K562 (cell line): ENCODE results near the gene GCDH. TPM values are rescaled to one million over a fixed set of nuclear protein-coding genes. Genes with fewer than 3 reads are reported as not detected.

ENCODE experiments used
- BDP1 ChIP-seq: IDR thresholded peaks from 3 replicates; pipeline ENCODE4 v1.6.1; 2011; ENCODE audit not compliant: insufficient read length, insufficient read depth
- BRF2 ChIP-seq: IDR thresholded peaks from 3 replicates; pipeline ENCODE4 v1.6.1; 2011; ENCODE audit warnings: borderline replicate concordance, mild to moderate bottlenecking; ENCODE audit not compliant: insufficient read length, insufficient read depth
- CREBBP ChIP-seq: IDR thresholded peaks from one replicate; pipeline ENCODE4 v1.6.1; 2012; ENCODE audit warnings: low read depth, mild to moderate bottlenecking, control low read depth, inconsistent platforms, low read length
- FOXK1 ChIP-seq: sonication (generic); formaldehyde crosslinking; IDR thresholded peaks from 2 replicates; pipeline ENCODE4 v1.8.0; 2022; ENCODE audit warnings: missing genetic modification reagents, mild to moderate bottlenecking, borderline replicate concordance
- KHSRP ChIP-seq: fragments of 450-650 bp; IDR thresholded peaks from 2 replicates; pipeline ENCODE4 v1.6.1; 2017
- MLLT1 ChIP-seq, 2 experiments: fragments of 450-650 bp; IDR thresholded peaks; 2 replicates each; pipeline ENCODE4 v1.6.1; 2016
- POLR2AphosphoS2 ChIP-seq: IDR thresholded peaks from 2 replicates; pipeline ENCODE4 v1.6.1; 2012; ENCODE audit warnings: low read length, improper control_type of control experiment
- PPARD ChIP-seq: fragments of 250-450 bp; sonication (Bioruptor Pico); IDR thresholded peaks from 2 replicates; pipeline ENCODE4 v1.8.0; 2022; ENCODE audit warnings: inconsistent platforms, mild to moderate bottlenecking, moderate library complexity
- PRPF4 ChIP-seq: fragments of 200-400 bp; formaldehyde crosslinking; IDR thresholded peaks from one replicate; pipeline ENCODE4 v1.6.1; 2017; ENCODE audit warnings: low read length, low read depth, mild to moderate bottlenecking; ENCODE audit not compliant: insufficient read depth, poor library complexity, severe bottlenecking
- RB1 ChIP-seq: fragments of 450-650 bp; IDR thresholded peaks from 2 replicates; pipeline ENCODE4 v1.6.1; 2017; ENCODE audit warnings: low read depth, mild to moderate bottlenecking
- SUPT5H ChIP-seq: fragments of 450-650 bp; IDR thresholded peaks from 2 replicates; pipeline ENCODE4 v1.6.1; 2016
- THAP7 ChIP-seq: fragments of 250-450 bp; sonication (Bioruptor Pico); IDR thresholded peaks from 2 replicates; pipeline ENCODE4 v1.5.0; 2021
- ZFPM2 ChIP-seq: fragments of 250-450 bp; sonication (Bioruptor Pico); IDR thresholded peaks from 2 replicates; pipeline ENCODE4 v1.5.1; 2022; ENCODE audit warnings: mild to moderate bottlenecking
- ZNF165 ChIP-seq: fragments of 250-450 bp; sonication (Bioruptor Pico); IDR thresholded peaks from 2 replicates; pipeline ENCODE4 v1.4.0; 2020; ENCODE audit warnings: borderline replicate concordance
- ZNF830 ChIP-seq: fragments of 250-450 bp; sonication (Bioruptor Pico); IDR thresholded peaks from 2 replicates; pipeline ENCODE4 v1.5.0; 2021; ENCODE audit warnings: mild to moderate bottlenecking
- polyA plus RNA-seq, 8 experiments: library from polyadenylated mRNA; depleted of rRNA in 4 of 8; stranded (reverse) in 5 of 8; unstranded in 3 of 8; fragments of >200 nt; fragmentation: Nextera tagmentation in 2 of 8; fragmentation: Illumina TruSeq in 1 of 8; extraction: Ambion mirVana in 2 of 8; extraction: Trizol in 1 of 8; gene quantifications; 2 replicates each; pipeline versions ENCODE4 v1.2.1 to v1.2.3, GENCODE V29; 2011 to 2014; ENCODE audit warnings: inconsistent platforms in 1 of 8, missing spikeins in 1 of 8
- total RNA-seq, 7 experiments: library from RNA; depleted of rRNA in 6 of 7; stranded (reverse); fragments of >200 nt in 6 of 7; fragmentation: Illumina TruSeq in 2 of 7; extraction: Trizol in 2 of 7; gene quantifications; 2 replicates each; pipeline versions ENCODE4 v1.2.1 to v1.2.3, GENCODE V29; 2011 to 2021; ENCODE audit warnings: low replicate concordance in 1 of 7
- TF ChIP-seq, protein P1 (sequence below): sonication (generic); formaldehyde crosslinking; IDR thresholded peaks from 2 replicates; pipeline ENCODE4 v1.4.0; 2020; ENCODE audit warnings: mild to moderate bottlenecking, missing genetic modification reagents
- TF ChIP-seq, protein P2 (sequence below), 2 experiments: fragments of 450-650 bp in 1 of 2; sonication (generic) in 1 of 2; formaldehyde crosslinking; conservative IDR thresholded peaks; 2 replicates each; pipeline versions ENCODE4 v1.4.0 to v1.8.1; 2020 to 2022; ENCODE audit warnings: mild to moderate bottlenecking in 1 of 2, missing genetic modification reagents in 1 of 2
- TF ChIP-seq, protein P3 (sequence below), 2 experiments: fragments of 450-650 bp in 1 of 2; IDR thresholded peaks; 2 replicates each; pipeline ENCODE4 v1.6.1; 2011 to 2017; ENCODE audit warnings: low read depth in 2 of 2, antibody characterized with exemption in 1 of 2, borderline replicate concordance in 1 of 2, low read length in 1 of 2, mild to moderate bottlenecking in 1 of 2, mixed read lengths in 1 of 2; ENCODE audit not compliant: control insufficient read depth in 1 of 2

The GCDH gene
- total and polyA plus RNA-seq, 9 of the 15 experiments (the other 6 are each of a cell fraction or from before 2014, with no cell fraction given): 2.9 to 50.8 (median 19.1) TPM

- TF ChIP-seq THAP7 (CRISPR knock-in tag): 0 out of 2 replicates have a peak, but pooled peaks have one; percentile 68
- TF ChIP-seq PRPF4: peak; percentile 76
- 0 out of 2 replicates have a peak, but pooled peaks have one; percentile 12 for TF ChIP-seq ZNF830 (CRISPR knock-in tag)
- TF ChIP-seq, protein P1, sequence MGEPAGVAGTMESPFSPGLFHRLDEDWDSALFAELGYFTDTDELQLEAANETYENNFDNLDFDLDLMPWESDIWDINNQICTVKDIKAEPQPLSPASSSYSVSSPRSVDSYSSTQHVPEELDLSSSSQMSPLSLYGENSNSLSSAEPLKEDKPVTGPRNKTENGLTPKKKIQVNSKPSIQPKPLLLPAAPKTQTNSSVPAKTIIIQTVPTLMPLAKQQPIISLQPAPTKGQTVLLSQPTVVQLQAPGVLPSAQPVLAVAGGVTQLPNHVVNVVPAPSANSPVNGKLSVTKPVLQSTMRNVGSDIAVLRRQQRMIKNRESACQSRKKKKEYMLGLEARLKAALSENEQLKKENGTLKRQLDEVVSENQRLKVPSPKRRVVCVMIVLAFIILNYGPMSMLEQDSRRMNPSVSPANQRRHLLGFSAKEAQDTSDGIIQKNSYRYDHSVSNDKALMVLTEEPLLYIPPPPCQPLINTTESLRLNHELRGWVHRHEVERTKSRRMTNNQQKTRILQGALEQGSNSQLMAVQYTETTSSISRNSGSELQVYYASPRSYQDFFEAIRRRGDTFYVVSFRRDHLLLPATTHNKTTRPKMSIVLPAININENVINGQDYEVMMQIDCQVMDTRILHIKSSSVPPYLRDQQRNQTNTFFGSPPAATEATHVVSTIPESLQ (CRISPR knock-in tag): peak; percentile 31; the same call in 1 of the 2 replicates
- no peak for TF ChIP-seq BRF2
- TF ChIP-seq BDP1: no peak
- no peak for TF ChIP-seq PPARD (CRISPR knock-in tag)
- TF ChIP-seq KHSRP: peak; percentile 97
- 0 out of 2 replicates have a peak, but pooled peaks have one; percentile 44 for TF ChIP-seq ZFPM2 (CRISPR knock-in tag)
- TF ChIP-seq SUPT5H: peak; percentile 86
- TF ChIP-seq, protein P2, sequence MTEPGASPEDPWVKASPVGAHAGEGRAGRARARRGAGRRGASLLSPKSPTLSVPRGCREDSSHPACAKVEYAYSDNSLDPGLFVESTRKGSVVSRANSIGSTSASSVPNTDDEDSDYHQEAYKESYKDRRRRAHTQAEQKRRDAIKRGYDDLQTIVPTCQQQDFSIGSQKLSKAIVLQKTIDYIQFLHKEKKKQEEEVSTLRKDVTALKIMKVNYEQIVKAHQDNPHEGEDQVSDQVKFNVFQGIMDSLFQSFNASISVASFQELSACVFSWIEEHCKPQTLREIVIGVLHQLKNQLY (CRISPR knock-in tag; conservative IDR thresholded peaks at IDR 0.05): peak in 1 of 2 experiments; percentile 79; a peak in 1 of 4 replicates
- peak; percentile 87; the same call in 1 of the 2 replicates for TF ChIP-seq FOXK1 (CRISPR knock-in tag)
- TF ChIP-seq ZNF165 (CRISPR knock-in tag): 0 out of 2 replicates have a peak, but pooled peaks have one; percentile 53
- no peak for TF ChIP-seq CREBBP
- TF ChIP-seq MLLT1 (IDR thresholded peaks at IDR 0.05): peak in 1 of 2 experiments; percentile 15; a peak in 1 of 4 replicates
- TF ChIP-seq POLR2AphosphoS2: peak; percentile 100
- peak; percentile 98 for TF ChIP-seq RB1
- TF ChIP-seq, protein P3, sequence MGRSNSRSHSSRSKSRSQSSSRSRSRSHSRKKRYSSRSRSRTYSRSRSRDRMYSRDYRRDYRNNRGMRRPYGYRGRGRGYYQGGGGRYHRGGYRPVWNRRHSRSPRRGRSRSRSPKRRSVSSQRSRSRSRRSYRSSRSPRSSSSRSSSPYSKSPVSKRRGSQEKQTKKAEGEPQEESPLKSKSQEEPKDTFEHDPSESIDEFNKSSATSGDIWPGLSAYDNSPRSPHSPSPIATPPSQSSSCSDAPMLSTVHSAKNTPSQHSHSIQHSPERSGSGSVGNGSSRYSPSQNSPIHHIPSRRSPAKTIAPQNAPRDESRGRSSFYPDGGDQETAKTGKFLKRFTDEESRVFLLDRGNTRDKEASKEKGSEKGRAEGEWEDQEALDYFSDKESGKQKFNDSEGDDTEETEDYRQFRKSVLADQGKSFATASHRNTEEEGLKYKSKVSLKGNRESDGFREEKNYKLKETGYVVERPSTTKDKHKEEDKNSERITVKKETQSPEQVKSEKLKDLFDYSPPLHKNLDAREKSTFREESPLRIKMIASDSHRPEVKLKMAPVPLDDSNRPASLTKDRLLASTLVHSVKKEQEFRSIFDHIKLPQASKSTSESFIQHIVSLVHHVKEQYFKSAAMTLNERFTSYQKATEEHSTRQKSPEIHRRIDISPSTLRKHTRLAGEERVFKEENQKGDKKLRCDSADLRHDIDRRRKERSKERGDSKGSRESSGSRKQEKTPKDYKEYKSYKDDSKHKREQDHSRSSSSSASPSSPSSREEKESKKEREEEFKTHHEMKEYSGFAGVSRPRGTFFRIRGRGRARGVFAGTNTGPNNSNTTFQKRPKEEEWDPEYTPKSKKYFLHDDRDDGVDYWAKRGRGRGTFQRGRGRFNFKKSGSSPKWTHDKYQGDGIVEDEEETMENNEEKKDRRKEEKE (IDR thresholded peaks at IDR 0.05; ENCODE audit: borderline replicate concordance in 1 of 2, control insufficient read depth in 1 of 2, low read depth in 2 of 2, low read length in 1 of 2): peak in 1 of 2 experiments; percentile 32; a peak in 2 of 4 replicates
Measured at GRCh38 chr19:12945479-12946091, 54.6 kb downstream of the GCDH start, which contains the start of gene RAD23A (continued).
